Fibroblast of skin of left biceps (primary cell): ENCODE data around the gene PRICKLE4.
"Not testable (repeated sequence)": the region's sequence is repeated elsewhere in the genome, so short reads cannot be mapped to it uniquely, and the experiment has no call there.

Source experiments
- DNase-seq, 2 experiments: peaks; one replicate each; pipeline ENCODE4 v3.0.0-alpha.2; 2013; ENCODE audit warnings: low read depth in 2 of 2

The PRICKLE4 gene

DNA sequence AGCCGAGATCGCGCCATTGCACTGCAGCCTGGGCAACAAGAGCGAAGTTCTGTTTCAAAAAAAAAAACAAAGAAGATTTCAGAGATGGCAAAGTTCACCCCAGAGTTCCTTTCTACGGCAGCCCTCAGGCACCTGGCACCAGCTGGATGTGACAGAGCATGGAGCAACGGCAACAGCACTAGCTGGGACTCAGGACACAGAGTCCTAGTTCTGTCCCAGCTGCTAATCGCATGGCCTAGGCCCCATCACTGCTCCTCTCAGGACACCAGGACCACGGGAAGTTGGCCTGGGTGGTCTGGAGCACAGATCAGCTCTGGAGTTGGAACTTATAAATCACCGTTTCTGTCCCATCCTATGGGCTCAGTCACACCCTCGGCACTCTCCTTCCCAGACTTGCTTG, 34.5 kb upstream of the PRICKLE4 start:
- no peak for DNase-seq

DNA sequence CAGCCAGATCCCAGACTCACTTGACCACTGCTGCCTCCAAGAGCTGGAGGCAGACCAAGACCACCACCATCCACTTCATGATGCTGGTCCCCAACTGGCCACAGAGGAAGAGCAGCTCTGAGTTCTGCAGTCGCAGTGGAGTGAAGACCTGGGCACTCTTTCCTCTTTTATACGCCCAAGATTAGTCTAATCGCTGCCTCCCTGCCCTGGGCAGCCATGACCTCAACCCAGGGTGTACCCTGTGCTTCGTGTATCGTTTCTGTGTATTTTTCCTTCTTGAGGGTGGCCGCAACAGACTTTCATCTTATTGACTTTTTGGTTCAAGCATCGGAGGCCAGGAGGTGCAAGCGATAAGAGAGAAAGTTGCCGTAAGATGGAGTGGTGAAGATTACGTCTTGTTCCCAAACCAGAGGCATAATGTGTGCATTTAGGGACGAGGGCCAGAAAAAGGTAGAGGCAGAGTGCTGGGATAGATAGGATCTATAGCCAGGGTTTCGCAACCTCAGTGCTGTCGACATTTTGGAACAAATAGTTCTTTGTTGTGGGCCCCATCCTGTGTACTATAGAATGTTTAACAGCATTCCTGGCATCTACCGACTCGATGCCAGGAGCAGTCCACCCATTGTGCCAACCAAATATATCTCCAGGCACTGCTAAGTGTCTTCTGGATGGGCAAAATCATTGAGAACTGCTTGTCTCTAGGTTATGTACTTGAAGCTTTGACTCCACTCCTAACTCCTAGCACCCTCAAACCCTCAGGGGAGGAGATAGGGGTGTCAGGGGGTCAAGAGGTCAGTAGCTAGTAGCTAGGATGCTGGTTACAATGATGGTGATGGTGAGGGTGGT, 33.1 kb upstream of the PRICKLE4 start, which contains the start of gene PGC:
Gene PGC (minus strand): TSS at position 142 of the 846 bp plus-strand sequence. CDS start 63 bp downstream, at position 79.
- DNase-seq, result no peak

DNA sequence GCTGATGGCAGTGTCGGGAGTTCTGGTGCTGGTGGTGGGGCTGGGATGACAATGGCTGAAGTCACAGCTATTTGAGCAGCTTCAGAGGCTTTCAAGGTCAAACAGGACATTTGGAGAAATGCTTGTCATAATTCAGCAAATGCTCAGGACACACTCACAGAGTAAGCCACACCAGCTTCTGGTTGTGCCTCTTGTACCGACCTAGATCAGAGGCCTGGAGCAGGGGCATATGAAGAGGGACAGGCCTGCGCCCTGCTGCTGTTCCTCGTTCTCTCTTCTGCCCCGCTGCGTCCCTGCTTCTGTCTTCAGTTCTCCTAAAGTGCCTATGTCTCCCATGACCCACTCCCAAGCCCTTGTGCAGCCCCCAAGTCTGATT, 32.5 kb upstream of the PRICKLE4 start:
- no peak for DNase-seq

DNA sequence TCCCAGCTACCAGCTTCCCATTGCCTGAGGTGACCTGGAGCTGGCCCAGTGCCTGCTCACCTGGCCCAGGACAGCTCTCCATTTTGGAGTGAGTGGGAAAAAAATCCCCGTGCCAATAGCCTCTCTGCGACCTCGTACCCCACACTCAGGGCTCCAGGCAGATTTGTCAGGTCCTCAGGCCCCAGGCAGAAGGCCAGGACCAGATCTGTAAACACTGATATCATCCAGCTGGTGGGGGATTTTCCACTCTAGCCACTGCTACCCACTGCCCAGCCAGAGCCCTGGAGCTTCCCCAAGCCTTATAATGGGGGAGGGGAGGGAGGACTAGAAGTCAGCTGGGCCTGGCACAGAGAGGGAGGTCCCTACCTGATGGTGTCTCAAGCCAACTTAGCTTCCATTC, 32.0 kb upstream of the PRICKLE4 start:
- DNase-seq, result no peak

DNA sequence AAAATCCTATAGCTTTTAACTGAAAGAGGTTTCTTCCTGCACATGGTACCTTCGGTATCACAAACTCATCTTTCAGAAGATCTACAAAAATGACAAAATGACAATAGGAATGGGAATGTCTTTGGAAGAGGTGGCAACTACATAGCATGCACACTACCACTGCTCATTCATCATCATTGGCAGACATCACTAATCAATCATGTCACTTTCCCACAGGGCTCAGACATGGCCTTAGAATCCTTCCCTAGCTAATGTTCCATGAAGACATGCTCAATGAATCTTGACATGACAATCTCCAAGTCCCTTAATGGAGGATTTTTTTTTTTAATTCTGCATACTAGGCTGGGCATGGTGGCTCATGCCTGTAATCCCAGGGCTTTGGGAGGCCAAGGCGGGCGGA, 30.2 kb upstream of the PRICKLE4 start:
- DNase-seq, result no peak

DNA sequence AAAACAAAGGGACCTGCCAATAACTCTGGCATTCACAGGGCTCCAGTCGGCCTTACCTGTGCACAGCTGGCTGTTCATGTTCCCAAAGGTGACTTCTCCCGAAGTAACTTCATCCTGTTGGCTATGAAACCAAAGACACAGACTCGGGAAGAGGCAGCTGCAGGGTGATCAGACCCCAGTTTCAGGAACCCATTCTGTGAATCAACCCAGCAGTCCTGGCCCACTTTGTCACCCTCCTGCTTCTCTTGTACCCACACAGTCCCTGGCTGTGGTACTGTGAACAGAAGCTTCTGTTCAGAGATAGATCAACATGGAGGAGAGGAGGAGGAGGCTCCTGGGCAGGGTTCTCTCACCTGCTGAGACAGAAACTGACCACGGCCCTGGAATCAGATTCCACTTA, 24.7 kb upstream of the PRICKLE4 start:
- DNase-seq, result no peak

DNA sequence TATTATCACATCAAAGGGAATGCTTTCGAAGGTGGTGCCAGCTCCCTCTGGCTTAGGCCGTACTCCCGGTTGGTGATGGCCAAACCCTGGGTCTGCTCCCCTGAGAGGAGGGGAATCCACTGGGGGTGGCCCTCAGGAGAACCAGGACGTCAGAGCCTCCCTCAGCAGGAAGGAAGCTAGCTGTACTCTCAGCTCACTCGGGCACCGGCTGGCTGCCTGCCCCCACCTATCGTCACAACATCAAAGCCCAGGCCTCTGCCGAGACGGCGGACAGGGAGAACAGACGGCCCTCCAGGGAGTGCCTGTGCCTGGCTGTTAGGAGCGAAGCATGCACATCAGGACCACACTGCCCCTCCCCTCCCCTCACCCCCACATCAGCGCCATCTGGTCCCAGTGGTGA, 24.2 kb upstream of the PRICKLE4 start:
- DNase-seq, result no peak

DNA sequence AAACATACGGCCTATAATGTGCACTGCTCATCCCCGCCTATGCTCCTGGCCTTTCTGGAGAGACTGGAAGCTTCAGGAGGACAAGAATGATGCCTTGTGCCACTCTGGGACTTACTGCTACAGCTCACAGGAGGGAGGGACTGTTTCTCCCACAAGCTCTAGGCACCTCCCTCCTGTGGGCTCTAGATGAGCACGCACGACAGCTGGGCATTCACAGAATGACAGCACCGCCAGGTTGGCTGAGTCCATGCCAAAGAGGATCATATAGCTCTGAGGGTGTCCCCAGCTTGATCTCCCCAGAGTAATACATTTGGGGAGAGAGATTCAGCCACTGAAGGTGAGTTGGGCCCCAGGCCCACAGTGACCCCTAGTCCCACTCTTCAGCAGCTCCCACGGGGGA, 23.3 kb upstream of the PRICKLE4 start:
- DNase-seq, result no peak

DNA sequence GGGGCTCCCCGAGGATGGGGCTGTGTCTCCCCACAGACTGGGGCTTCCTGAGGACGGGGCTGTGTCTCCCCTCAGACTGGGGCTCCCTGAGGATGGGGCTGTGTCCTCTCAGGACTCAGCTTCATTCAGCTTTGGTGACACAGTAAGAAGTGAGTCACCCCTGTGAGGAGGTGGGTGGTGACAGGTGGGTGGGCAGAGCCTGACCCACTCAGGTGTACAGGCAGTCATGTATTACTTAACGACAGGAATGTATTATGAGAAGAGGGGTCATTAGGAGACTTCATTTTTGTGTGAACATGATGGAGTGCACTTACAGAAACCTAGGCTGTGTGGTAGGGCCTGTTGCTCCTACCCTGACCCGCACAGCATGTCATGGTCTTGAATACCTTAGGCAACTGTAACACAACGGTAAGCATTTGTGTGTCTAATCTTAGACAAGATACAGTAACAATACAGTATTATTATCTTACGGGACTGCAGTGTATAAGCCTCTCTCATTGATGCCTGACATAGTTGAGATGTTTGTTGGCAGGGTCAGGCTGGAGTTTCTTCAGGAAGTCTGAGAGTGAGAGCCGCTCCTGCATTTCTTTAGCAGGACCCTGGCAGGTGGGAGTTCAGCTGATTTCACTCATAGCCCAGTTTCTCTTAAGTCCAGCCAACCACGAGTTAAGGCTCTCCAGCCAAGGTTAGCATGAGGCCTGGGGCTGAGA, 22.5 kb upstream of the PRICKLE4 start:
- no peak for DNase-seq

DNA sequence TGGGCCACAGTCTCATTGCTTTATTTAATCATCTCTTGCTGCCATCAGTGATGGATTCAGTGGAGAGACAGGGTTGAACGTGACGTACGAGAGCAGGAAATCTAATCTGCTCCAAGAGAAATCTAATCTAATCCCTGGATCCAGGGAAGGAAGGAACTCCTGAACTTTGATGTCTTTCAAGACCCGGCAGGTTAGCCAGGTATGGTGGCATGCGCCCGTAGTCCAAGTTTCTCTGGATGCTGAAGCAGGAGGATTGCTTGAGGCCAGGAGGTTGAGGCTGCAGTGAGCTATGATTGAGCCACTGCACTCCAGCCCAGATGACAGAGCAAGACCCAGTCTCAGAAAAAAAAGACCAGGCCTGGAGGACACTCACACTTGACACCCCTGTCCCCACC, 21.9 kb upstream of the PRICKLE4 start:
- no peak for DNase-seq

DNA sequence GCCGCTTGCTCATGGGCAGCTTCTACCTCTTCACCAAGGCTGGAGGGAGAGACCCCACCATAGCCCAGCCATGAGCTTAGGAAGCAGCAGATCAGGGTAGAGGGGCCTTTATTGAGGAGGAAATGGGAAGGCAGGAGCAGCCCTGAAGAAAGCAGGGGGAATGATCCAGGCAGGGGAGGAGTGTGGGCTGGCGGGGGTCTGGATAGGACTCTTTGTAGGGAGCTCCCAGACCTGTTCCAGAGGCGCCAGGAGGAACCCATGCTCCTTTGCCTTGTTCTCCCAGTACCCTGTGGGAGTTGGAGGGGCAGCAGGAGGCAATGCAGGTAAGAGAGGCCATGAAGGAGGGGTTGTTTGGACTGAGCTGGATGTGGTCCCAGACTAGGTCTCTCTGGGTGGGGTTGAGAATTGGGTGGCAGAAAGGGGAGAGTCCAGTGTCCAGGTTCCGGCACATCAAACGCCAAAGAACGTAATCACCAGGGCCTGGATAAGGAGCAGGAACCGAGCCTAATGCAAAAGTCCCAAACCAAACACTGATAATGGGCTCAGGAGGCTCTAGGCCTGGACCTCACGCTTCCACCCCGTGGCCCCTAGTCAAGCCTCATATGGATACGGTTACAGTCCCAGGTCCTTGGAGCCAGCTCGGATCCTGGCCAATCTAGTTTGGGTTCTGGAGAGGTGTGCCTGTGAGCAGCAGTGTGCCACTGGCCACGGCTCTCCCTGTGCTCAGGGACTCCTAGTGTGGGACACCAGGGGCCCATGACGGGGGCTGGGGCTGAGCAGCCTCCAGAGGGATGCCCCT, 21.3 kb upstream of the PRICKLE4 start:
- no peak for DNase-seq

DNA sequence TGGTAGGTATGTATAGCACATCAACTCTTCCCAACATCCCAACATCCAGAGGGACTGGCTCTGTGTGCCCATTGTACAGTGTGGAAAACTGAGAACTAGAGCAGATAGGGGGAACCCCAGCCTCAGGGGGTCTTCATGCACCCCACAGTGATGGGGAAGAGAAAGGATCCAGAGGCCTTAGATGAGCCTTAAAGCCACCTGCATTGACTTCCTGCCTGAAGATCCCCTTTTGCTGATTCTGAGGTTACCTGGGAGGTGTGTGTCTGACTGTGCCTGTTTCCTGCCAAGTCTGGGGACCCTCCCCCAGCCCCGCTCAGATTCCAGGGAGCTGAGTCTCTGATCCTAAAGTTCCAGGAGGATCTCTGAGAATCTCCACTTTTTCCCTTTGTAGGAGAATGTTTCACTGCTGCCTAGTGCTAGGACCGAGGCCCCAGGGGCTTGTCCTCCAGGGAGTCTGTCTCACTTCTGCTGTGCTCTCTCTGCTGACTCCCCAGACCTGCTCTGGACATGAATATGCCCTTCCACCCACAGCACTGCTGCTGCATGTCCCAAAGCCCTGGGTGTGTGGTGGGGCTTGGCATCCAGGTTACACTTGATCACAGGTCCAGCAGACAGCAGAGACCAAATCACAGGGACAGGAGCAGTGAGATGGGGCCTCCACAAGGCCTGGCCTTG, 20.5 kb upstream of the PRICKLE4 start:
- DNase-seq, result no peak

DNA sequence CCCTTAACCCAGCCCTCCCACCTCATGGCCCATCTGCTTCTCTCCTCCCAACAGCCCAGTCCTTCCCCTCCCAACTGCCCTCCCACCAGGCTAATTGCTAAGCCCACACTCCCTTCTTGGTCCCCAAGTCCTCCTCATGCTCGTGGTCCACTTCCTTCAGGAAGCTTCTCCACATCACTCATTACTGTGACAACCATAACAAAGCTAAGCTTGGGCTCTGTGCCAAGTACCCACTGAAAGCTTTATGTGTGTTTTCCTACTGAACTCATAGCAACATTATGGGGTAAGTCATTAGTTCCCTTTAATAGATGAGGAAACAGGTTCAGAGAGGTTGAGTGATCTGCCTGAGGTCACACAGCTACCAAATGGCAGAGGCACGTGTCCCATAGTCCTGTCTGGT, 17.1 kb upstream of the PRICKLE4 start:
- DNase-seq, result no peak

DNA sequence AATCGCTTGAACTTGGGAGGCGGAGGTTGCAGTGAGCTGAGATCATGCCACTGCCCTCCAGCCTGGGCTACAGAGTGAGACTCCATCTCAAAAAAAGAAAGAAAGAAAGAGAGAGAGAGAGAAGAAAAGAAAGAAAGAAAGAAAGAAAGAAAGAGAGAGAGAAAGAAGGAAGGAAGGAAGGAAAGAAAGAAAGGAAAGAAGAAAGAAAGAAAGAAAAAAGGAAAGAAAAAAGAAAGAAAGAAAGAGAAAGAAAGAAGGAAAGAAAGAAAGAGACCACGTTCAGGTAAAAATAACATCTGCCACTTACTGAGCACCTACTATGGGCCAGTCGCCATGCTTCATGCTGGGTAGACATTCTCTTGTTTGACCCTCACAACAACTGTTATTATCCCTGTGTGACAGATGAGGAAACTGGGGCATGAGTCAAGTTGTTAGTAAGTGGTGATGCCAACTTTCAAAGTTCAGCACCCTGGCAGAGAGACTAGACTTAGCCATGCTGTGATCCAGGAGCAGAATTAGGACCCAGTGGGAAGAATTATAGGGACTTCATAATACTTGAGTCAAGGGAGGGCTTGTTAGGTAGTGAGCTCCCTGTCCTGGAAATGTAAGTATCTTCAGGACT, 14.4 kb upstream of the PRICKLE4 start:
- not testable (repeated sequence) for DNase-seq

DNA sequence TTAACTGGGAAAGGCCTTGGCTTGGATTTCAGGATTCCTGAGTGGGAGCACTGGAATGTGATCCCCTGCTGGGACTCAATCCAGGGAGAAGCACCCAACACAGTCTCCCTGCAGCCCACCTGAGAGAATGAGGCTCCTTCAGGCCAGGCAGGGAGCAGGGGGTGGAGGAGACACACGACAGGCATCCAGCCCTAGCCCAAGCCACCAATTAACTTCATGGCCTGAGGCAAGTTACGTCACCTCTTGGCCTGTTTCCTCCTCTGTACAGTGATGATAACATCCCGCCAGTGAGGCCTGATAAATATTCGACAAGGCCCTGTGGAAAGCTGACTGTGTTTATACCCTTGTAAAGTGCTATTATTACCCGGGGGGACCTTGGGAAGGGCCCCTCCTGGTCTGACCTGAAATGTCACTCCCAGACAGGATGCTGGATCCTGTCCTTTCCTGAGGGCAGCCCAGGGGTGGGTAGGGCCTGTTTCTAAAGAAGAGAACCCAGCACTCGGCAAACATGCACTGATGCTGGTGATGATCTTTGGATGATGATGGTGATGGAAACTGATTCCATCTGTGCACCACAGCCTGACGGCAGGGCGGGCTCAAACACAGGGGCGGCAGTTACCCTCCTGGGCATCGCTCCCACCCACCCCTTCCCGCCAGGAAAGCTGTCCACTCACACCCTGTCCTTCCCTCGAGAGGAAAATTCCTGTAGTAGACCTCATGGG, 13.3 kb upstream of the PRICKLE4 start:
- DNase-seq, result no peak

DNA sequence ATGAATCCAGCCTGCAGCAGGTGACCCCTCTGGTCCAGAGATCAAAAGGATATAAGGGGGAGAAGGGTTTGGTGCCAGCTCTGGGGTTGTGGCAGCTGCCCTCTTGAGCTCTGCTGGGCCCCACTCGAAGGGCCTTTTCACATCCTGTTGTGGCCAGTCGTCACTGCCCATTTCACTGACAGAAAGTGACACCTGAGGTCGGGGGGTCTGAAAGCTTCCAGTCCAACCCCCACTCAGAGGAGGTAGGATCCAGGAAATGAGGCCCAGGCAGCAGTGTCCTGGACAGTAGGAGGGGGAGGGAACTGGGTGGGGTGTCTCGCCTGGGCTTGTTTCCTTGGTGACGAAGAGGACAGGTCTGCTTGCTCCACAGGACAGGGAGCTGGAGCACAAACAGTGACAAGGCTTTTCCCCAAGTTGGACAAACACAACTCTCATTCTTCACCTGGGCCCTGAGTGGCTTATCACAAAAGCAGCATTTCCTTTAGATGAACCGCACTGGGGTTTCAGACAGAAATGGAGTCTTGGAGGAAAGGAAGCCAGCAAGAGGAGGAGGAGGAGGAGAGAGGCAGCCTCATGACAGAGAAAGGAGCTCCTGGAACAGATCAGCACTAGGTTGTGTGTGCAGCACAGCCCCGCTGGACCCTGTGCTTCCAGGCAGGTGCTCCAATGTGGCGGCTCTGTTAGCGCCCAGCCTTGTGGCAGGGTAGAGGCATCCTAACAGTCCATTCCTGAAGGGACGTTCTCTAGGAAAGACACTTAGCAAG, 11.9 kb upstream of the PRICKLE4 start:
- DNase-seq, result no peak

DNA sequence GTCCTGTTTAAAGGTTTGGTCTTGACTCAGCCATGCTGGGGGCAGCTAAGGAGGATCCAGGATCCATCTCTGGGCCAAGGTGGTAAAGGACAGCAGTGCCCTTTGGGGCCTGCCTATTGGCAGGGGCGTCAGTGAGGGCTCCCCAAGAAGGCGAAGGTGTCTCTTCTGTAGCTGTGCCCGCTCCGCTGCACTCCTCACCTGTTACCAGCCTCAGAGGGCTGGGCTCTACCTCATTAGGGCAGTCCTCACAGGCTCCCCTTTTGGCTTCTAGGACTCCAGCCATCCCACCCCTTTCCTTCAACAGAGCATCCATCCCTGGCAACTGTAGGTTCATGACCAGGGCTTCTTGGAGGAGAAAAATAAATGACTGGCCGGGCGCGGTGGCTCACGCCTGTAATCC, 11.2 kb upstream of the PRICKLE4 start:
- DNase-seq, result no peak

DNA sequence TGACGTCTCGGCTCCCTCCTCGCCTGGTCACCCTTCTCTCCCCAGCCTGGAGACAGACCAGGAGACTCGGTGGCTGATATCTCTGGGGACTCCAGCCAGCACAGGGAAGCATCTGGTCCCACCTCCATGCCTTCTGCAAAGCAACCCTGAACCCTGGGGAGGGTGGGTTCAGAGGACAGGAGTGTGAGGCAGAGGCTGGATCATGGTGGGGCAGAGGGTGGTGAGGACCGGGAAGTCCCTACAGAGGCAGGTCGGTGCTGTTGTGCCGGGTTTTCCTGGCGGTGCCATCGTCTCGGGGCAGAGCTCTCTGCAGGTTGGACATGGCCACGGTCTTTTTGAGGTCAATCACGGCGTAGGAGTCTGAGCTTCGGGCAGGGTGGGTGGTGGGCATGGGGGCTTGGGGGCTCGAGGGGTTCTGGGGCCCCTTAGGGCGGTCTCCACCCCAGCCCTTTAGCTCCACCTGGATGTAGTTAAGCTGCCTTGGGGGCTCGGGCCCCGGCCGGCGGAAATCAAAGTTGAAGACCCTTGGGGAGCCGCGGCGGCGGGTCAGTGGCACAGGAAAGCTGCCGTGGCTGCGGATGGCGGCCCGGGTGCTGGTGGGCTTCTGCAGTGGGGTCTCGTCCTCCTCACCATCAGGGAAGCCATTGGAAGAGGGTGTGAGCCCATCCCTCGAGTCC, 10.1 kb upstream of the PRICKLE4 start:
- DNase-seq, result no peak
